ENCODE data around the gene MICAL2.

MICAL2 gene

DNA sequence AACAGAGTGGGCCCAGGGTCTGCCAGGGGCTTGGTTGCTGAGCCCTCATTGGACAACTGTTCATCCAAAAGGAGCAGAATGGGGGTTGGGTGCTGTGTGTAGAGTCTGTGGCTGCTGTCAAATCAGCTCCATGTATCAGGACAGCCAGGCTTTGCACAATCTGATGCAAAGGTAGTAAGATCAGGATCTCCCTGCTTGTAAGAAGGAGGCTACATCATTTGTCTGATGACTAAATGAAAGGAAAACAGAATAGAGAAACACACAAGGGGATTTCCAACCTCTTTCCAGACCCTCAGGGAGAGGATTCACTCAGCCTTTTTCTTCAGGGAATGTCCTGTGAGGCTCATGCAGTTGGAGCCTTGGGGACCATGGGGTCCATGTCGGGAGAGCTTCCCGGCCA is 7.2 kb downstream of the MICAL2 start:
- no peak for DNase-seq

DNA sequence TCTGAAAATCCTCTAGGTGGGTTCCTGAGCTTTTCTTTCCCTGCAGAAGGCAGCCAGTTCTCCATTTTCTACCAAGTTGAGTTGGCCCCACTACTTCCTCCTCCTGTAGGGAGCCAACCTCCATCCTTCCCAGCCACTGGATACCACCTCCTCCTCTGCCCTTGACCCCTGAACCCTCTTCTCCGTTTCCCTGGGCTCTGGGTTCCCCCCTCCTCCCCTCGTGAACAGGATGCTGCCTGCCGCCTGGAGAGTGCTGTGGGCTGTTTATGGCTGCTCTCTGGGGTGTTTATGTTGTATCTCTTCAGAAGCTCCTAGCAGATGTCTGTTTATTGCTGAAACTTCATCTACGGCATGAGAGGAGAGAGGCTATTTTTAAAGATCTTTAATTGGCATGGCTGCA is 8.6 kb downstream of the MICAL2 start:
- DNase-seq: peak in 3 of 4 experiments; percentile 56 to 65 (median 59)

DNA sequence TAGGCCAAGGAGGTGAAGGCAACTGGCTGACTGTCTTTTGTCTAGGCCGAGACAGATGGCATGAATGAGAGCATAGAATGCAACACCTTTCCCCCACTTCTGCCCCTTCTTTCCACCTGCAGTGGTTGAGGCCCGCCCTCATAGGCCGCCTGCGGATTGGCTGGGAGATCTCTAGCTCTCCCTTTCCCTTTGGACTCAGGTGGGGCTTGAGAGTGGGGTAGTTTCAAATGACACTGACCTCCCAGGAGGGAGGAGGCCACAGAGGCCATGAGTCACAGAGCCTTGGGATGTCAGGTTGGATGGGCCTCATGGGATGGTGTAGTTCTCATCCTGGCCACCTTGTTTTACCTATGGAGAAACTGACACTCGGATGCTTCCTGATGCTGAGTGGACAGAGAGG is 9.1 kb downstream of the MICAL2 start:
- no peak for DNase-seq

DNA sequence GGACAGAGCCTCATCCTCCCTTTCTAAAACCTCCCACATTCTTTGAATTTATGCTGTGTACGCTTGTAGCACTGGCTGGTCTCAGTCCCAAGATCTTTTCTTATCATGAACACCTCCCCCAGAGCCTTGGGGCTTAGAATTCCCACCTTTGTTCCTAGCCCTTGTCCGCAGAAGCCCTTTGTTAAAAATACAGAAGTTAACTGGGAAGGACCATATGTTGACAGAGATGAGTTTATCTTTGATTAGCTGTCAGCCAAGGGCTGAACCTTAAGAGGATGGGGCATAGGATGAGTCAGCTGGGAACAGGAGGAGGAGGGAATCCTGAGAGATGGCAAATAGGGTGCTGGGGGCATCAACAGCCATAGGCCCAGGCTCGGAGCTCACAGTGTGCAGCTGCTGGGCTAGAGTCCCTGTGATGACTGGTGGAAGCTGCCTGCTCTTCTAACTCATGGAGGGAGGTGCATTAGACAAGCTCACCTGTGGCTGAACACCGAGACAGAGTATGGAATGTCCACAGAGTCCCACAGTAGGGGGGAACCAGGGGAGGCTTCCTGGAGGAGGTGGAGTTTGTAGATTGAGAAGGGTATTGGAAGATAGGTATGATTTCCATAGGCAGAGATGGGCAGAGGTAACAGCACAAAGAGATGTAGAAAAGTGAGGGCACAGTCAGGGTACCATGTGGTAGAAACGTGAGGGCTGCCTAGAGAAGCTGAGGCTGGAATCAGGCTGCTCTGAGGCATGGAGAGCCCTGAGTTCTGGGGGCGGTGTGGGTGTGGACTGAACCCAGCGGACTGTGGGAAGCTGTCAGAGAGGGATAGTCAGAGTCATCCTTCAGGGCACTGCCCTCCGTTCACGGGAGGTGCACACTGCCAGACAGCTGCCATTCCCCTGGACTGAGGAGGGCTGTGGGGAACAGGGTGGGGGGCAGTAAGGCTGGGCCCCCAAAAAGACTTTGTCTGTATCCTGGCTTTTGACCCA is 9.9 kb downstream of the MICAL2 start:
- peak; percentile 55 to 84 (median 67) for DNase-seq

DNA sequence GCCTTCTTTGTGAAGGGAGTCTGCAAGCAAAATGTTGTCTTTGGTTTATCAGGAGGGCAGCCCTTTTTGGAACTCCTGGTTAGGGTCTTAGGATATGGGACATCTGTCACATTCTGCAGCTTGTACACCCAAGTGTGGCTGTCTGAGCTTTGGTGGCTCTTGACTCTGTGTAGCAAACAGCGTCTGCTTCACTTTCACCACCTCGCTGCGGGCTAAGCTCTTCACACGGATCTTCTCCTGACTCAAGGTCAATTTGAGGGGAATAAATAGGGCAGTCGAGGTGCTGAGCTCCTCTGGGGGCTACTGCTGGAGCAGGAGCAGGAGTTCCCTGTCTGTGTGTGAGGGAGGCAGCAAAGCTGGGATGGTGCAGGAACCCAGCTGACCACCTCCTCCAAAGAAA is 10.6 kb downstream of the MICAL2 start:
- DNase-seq: no peak

DNA sequence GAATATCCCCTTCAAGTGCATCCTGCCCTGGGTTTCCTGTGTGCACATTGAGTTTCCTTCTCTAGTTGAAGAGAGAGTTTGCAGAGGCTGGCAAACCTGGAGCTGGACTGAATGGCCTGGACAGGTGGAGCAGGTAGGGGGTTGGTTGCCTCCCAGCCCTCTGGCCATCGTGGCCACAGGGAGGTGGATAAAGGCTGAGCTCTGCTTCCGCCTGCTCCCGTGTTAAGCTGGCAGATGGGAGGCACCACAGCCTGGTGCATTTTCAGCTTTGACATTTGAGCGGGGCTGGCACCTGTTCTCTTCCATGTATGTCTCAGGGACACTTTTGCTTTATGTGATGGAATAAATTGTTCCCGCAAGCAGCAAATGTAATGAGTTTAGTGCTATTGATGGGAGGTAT is 11.1 kb downstream of the MICAL2 start:
- DNase-seq: no peak

DNA sequence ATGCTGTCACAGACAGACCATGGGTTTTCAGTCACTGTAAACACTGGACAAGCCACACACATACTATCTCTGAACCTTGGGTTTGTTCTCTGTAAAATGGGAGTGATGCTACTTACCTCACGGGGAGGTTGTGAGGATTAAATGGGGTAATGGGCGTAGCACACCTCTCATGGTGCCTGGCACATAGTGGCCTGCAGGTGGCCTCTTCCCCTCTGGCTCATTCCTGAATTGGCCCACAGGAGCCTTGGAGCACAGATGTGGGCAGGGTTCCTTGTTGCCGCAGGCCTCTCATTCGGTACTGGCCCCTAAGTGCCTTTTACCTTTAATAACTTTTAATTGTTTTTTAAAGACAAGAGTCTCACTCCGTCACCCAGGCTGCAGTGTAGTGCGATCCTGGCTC is 11.7 kb downstream of the MICAL2 start:
- no peak for DNase-seq

DNA sequence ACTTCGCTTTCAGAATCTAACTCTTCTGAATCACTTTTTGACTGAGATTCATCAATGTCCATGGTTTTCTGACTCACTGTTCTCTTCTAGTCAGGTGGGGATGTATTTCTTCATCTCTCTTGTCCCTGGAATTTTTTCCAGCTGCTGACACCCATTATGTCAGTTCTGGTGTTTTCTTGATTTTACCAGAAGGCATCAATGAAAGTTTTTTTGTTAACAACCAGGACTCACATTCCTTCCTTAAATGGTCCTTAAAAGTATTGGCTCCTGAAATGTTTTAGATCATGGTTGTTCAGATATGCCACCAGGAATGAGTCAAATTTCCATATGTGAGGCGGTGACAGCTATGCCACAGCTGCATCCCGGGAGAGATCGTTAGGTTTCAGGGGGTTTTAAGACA is 12.9 kb downstream of the MICAL2 start:
- DNase-seq: no peak

DNA sequence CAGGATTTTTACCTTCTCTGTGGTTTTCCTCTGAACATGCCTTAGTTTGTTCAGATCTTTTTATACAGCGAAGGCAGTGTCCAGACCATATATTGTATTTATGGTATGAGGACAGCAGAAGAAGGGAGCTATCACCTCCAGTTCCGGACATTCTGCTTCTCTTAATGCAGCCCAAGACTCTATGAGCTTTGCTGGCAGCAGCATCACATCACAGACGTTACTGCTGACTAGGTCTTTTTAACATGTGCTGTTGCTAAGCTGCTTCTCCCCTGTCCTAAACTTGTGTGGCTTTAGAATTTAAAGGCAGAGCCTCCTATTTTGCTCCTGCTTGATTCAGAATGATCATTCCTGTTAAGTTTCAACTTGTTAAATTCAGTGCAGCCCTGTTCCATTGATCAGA is 13.4 kb downstream of the MICAL2 start:
- DNase-seq: peak; percentile 35 to 68 (median 57)

DNA sequence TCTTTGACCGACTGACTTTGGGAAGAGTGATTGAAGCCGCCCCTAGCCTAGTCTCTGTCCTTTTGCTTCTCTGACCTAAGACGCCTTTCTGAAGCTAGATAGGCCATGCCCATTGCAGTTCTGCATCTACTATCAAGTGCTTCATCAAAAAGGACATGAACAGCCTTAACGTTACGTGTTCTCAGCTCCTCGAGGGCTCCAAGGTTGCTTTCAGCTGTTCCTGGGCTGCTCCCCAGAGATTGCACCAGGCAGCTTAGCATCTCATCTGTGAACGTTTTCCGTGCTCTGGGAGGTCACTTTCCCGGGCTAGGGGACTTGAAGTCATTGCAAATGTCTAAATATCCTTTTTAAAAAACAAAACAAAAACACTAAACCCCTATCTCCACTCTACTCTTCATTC is 13.9 kb downstream of the MICAL2 start:
- DNase-seq: peak in 2 of 4 experiments; percentile 28 to 32

DNA sequence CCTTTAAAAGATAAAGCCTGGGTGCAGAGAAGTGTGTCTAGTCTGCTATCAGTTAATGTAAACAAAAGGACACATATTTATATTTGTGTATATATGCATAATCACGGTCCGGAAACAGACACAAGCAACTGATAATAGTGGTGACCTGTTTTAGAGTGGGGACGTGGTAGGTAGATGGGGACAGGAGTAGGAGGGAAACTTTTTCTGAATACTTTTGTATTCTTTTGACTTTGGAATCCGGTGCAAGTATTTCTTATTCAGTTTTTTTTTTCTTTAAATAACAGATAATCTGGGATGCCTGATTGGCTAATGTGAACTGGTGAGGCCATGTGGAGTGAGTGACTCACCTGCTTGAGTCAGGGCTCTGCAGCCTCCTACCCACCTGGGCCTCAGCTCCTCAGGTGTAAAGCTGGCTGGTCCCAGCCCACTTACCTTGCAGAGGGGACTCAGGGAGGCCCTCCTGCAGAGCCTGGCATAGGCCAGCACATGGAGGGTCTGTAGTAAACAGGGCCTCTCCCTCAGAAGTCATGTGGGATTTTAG is 15.3 kb downstream of the MICAL2 start:
- DNase-seq: no peak

DNA sequence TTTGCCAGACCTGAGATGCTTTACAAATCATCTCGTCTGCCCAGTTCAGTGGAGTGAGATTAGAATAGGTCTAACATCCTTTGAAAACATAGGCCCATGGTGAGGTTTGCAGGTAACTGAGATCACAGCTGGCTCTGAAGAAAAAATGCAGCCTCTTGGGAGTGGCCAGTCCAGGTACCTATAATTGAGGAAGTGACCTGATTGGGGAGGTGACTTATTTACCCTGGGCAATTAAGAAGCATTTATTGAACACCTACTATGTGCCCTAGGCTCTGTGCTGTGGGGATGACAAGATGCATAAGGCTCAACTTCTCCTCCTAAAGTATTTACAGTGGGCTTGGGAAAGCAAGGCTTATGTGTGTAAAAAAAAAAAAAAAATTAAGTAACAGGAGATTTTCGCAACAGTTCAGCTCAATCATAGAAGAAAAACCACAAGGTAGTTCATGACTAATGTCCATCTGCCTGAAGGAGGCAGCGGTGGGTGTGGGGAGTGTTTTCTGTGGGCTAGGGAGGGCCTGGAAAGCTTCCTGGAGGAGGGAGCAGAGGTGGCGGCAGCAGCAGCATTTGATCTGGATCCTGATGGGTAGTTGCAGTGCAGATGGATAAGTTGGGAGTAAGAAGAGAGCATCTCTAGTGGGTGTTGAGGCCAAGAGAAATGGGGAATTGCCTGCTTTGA is 16.1 kb downstream of the MICAL2 start:
- peak; percentile 57 to 88 (median 83) for DNase-seq

DNA sequence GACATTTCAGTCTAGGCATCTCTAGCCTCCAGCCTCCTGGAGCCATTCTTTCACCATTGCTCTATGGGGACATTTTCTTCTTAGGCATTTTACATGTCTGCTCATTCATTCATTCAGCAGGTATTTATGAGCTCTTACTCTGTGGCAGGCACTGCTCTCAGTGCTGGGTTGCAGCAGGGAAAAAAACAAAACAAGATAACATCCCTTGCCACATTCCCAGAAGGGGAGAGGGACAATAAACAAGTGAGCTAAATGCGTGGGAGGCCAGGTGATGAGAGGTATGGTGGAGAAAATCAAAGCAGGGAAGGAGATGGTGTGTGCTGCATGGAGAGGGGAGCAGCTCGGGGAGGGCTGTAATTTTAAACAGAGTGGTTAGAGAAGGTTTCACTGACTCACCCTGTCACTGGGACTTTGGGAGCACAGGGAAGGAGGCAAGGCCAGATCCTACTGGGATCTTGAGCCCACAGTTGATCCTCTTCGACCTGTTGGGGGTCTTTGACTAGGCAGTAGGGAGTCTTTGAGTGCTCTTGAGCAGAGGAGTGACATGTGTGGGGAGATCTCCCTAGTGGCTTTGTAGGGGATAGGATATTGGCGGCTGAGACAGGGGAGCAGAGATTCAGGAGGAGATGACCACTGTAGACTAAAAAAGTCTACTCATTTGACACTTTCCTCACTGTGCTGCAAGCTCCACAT is 17.0 kb downstream of the MICAL2 start:
- DNase-seq: no peak

DNA sequence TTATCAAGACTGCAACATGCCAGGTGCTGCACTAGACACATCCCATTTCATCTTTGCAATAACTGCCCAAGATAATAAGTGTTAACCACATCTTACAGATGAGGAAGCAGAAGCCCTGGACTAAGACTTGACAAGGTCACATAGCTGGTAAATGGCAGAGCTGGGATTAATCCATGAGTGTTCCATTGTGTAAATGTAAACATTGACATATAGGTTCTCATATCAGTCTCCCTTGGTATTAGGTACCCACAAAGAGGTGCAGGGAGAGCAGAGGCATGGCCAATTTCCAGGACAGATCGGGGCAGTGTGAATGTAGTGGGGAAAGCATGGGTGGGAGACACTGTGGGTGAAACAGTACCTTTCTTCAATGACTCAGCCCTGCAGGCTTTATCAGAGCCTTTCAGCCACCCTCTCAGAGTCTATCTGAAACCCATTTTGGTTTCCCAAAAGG is 17.9 kb downstream of the MICAL2 start:
- peak in 3 of 4 experiments; percentile 40 to 55 (median 53) for DNase-seq

DNA sequence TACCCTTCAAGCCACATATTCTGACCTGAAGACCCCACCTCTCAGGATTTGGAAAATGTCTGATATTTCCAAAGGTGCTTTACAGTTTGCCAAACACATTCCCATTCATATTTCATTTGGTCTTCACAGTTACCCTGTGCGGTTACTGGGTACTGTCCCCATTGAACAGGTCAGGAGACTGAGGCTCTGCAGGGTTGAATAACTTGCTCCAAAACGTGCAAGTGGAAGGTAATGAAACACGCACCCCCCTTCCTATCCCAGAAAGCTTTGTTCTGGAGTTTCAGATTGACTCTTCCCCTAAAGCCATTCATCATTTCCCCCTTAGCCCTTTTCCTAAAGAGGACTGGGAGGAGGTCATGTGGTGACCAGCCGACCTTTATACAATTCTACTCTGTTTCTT is 18.8 kb downstream of the MICAL2 start:
- DNase-seq: peak in 1 of 4 experiments; percentile 23

DNA sequence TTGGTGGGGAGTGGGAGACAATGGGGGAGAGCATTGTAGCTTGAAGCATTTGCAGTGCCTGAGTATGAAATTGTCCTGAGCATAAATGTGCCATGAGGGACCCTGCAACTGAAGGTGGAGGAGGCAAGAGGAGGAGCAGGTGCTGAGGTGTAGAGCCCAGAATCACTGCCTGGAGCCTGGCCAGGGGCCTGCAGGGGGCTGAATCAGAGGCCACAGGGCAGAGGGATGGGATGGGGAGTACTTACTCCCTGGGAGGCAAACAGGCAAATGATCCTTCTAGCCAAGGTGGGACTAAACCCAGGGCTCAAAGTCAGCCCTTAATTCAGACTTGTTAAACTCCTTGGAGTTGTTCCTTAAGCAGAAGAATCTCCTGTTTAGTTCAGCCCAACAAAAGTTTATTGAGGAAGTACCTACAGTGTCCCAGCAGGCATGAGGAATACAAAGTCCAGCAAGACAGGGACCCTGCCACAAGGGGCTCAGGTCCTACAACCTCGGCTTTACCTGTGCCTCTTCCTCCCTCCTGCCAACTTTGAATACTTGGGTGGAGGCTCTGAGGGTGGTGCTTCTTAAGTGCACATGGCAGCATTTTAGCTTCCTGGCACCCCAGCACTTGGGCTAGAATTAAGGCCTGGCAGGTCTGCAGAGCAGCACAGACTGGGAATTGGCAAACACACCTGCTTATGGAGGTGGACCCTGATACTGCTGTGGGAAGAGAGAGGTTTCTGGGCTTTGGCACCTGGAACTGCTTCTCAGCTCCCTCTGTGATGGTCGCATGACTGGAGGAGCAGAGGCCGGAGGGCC is 20.0 kb downstream of the MICAL2 start:
- DNase-seq: peak in 2 of 4 experiments; percentile 24 to 39

DNA sequence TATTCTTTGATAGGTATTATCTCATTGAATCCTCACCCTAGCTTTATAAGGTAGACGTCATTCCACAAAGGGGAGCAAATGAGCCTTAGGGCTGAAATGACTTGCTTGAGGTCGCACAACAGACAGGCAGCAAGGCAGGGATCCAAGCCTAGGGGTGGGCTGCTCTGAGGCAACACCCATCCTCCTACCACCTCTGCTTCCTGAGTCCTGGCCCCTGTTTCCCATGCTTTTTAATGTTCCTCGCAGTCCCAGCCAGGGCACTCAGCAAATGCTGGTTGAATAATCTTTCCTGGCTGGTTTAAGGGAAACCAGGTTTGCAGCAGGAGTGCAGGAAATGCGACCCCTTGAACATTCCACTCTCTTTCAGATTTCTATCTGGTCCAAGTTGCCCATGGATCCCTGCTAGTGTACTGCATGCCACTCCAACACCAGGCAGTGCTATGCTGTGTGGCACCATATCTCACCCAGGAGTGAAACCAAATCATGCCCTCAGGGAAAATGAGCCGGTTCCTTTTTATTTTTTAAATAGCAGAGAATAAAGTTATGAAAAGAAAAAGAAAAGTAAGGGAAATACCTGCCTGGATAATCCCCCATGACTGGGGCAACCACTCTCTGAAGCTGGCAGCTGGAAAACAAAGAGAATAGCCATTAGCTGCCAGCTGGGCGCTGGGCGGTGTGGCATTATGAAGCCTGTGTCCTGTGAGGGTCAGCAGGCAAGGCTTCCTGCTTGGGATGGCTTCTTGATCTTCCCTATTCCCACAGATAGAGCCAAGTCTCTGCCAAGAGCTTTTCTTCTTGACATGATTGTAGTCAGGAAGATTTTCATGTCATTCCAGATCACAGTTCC is 21.8 kb downstream of the MICAL2 start:
- no peak for DNase-seq

DNA sequence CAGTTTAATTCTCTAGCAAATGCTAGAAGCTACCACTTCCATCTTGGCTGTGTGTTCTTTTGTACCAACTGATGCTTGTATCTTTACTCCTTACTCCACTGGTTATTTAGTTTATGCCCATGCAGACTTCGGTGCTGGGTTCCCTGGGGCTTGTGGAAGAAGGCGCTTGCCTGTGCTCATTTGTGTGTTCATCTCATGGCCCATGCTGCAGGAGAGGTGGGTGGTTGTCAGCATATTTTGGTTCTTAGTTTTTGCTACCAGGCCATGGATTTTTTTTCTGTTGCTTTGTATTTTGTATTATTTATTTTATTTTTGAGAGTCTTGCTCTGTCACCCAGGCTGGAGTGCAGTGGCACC is 22.4 kb downstream of the MICAL2 start:
- no peak for DNase-seq

DNA sequence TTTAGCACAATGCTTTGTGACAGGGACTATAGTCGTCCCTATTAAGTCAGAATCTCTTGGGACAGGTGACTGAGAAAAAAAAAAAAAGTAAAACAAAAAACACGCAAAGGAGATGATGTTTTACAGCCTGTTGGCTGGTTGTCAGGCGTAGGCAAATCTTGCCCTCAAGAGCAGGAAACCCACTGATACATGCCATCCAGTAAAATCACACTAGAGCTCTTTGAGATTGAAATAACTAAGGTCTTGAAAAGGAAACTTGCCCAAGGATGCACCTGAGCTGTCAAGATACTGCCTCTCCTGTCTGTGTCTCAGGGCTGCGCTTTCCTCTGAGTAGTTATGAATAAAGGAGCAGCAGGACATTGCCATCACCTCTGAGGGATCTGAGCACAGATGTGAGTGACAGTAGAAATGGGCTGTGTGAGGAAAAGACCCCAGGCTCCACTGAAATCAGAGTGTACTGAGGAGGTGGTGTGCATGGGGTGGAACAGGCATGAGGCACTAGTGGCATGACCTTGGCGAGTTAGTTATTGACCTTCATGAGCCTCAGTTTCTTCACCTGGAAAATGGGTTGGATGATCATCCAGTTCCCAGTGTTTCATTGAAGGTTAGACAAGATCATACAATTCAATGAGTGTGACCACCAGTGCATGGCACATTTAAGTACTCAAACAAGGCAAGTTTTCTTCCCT is 23.3 kb downstream of the MICAL2 start:
- no peak for DNase-seq

DNA sequence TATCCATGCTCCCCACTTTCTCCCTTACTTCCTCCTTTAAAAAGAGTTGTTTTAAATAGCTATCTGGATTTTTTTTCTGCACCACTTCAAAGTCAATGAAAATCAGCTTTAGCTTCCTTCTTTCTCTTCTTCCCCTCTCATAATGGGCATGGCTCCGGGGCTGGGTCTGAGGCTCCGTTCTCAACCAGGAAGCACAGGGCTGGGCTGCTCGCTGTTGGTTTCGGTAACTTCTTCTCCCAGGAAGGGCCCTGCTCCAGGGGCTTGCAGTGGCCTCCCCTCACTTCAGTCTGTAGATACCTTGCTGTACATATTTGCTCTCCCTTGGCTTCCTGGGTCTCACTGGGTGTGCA is 23.8 kb downstream of the MICAL2 start:
- DNase-seq: peak; percentile 68 to 87 (median 84)

DNA sequence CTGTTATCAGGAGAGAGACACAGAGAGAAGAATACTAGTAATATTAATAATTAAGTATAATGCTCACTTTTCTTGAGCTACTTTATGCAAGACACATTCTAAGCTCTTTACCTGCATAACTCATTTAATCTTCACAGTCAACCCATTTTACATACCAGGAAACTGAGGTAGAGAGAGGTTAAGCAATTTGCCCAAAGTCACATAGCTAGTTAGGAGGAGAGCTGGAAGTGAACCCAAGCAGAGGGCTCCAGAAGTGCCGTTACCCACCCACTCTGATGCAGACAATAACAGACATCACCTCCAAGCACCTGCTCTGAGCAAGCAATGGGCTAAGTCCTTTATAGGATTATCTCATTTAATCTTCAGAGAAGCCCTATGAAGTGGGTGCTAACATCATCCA is 24.8 kb downstream of the MICAL2 start:
- no peak for DNase-seq
